Dendritic cell treated with granulocyte-macrophage colony-stimulating factor and Interleukin-4, amounts not matched to agents 40 ng/mL and 50 ng/mL, for 4 days (primary cell): ENCODE data around the gene PPP1R26.

ENCODE experiments used
- H3K27ac Mint-ChIP-seq: one replicate; pipeline ENCODE4 v1.8.0; 2022; ENCODE audit warnings: mild to moderate bottlenecking, mixed read lengths
- H3K27me3 Mint-ChIP-seq: one replicate; pipeline ENCODE4 v1.8.0; 2022; ENCODE audit warnings: mild to moderate bottlenecking, mixed read lengths
- H3K36me3 Mint-ChIP-seq: one replicate; pipeline ENCODE4 v1.8.0; 2022; ENCODE audit warnings: low read depth, mixed read lengths
- H3K4me1 Mint-ChIP-seq: one replicate; pipeline ENCODE4 v1.8.0; 2022; ENCODE audit warnings: low read depth, mixed read lengths
- H3K4me3 Mint-ChIP-seq: one replicate; pipeline ENCODE4 v1.8.0; 2022; ENCODE audit warnings: mild to moderate bottlenecking, moderate library complexity, mixed read lengths
- H3K9me3 Mint-ChIP-seq: one replicate; pipeline ENCODE4 v1.8.0; 2022; ENCODE audit warnings: mixed read lengths
- intact Hi-C: fragments of 100-400 bp; cut with micrococcal nuclease; formaldehyde crosslinking; loops from one replicate; pipeline ENCODE4 v1.15.0; 2022

The PPP1R26 gene

GRCh38 chr9:135474915-135475314, 4.7 kb upstream of the PPP1R26 start:
- Mint-ChIP-seq H3K9me3 (no peaks in the 10 kb centered on the region), H3K27me3 (peaks cover 29% of the 10 kb centered on the region), H3K36me3 (no peaks in the 10 kb centered on the region), H3K4me3 (no peak overlapping the region), H3K4me1 (peaks cover 5% of the 10 kb centered on the region), H3K27ac (no peak overlapping the region)
- intact Hi-C loops, result no loop called here

- Mint-ChIP-seq H3K27me3 (peaks cover 33% of the 10 kb centered on the region), H3K36me3 (no peaks in the 10 kb centered on the region), H3K27ac (no peak overlapping the region), H3K9me3 (no peaks in the 10 kb centered on the region), H3K4me3 (no peak overlapping the region), H3K4me1 (peaks cover 12% of the 10 kb centered on the region)
- intact Hi-C loops, result no loop called here
These were observed 2.8 kb upstream of the PPP1R26 start for GRCh38 chr9:135476561-135477355.

- Mint-ChIP-seq H3K27me3 (peaks cover 32% of the 10 kb centered on the region), H3K4me3 (no peak overlapping the region), H3K36me3 (peaks cover 5% of the 10 kb centered on the region), H3K9me3 (no peaks in the 10 kb centered on the region), H3K4me1 (peaks cover 12% of the 10 kb centered on the region), H3K27ac (peak overlapping the region; percentile 85)
- intact Hi-C loops, result no loop called here
These were observed 1.4 kb upstream of the PPP1R26 start for GRCh38 chr9:135478191-135478590.

- peaks cover 31% of the 10 kb centered on the region for H3K27me3 Mint-ChIP-seq
- peaks cover 12% of the 10 kb centered on the region for H3K36me3 Mint-ChIP-seq
- peaks cover 12% of the 10 kb centered on the region for H3K4me1 Mint-ChIP-seq
- intact Hi-C loops, result no loop called here
- no peaks in the 10 kb centered on the region for H3K9me3 Mint-ChIP-seq
- H3K4me3 Mint-ChIP-seq, result peak overlapping the region; percentile 91
- peak overlapping the region; percentile 85 for H3K27ac Mint-ChIP-seq
These were observed 633 bp upstream of the PPP1R26 start for GRCh38 chr9:135478829-135479468.

- Mint-ChIP-seq H3K27me3 (peaks cover 27% of the 10 kb centered on the region), H3K36me3 (peaks cover 26% of the 10 kb centered on the region), H3K4me1 (peaks cover 12% of the 10 kb centered on the region), H3K27ac (no peak overlapping the region), H3K4me3 (peak overlapping the region; percentile 82), H3K9me3 (no peaks in the 10 kb centered on the region)
- intact Hi-C loops, result no loop called here
These were observed 723 bp downstream of the PPP1R26 start for GRCh38 chr9:135480071-135480939.

- no peak overlapping the region for H3K27ac Mint-ChIP-seq
- H3K9me3 Mint-ChIP-seq, result no peaks in the 10 kb centered on the region
- H3K4me3 Mint-ChIP-seq, result peak overlapping the region; percentile 82
- H3K27me3 Mint-ChIP-seq, result peaks cover 21% of the 10 kb centered on the region
- peaks cover 32% of the 10 kb centered on the region for H3K36me3 Mint-ChIP-seq
- intact Hi-C loops, result no loop called here
- peaks cover 12% of the 10 kb centered on the region for H3K4me1 Mint-ChIP-seq
These were observed 1.3 kb downstream of the PPP1R26 start for GRCh38 chr9:135480940-135481310.

- Mint-ChIP-seq H3K27me3 (peaks cover 20% of the 10 kb centered on the region), H3K4me3 (no peak overlapping the region), H3K9me3 (no peaks in the 10 kb centered on the region), H3K36me3 (peaks cover 45% of the 10 kb centered on the region), H3K4me1 (peaks cover 12% of the 10 kb centered on the region), H3K27ac (no peak overlapping the region)
- intact Hi-C loops, result no loop called here
These were observed 2.6 kb downstream of the PPP1R26 start for GRCh38 chr9:135482015-135482754.

GRCh38 chr9:135484460-135485277, 5.1 kb downstream of the PPP1R26 start:
- no peak overlapping the region for H3K27ac Mint-ChIP-seq
- H3K27me3 Mint-ChIP-seq, result peaks cover 8% of the 10 kb centered on the region
- no peaks in the 10 kb centered on the region for H3K9me3 Mint-ChIP-seq
- H3K4me1 Mint-ChIP-seq, result peaks cover 7% of the 10 kb centered on the region
- peaks cover 69% of the 10 kb centered on the region for H3K36me3 Mint-ChIP-seq
- H3K4me3 Mint-ChIP-seq, result no peak overlapping the region
- intact Hi-C loops, result no loop called here

GRCh38 chr9:135485385-135485784, 5.8 kb downstream of the PPP1R26 start:
- no peak overlapping the region for H3K27ac Mint-ChIP-seq
- intact Hi-C loops, result no loop called here
- H3K36me3 Mint-ChIP-seq, result peaks cover 69% of the 10 kb centered on the region
- H3K9me3 Mint-ChIP-seq, result no peaks in the 10 kb centered on the region
- peaks cover 8% of the 10 kb centered on the region for H3K27me3 Mint-ChIP-seq
- H3K4me3 Mint-ChIP-seq, result no peak overlapping the region
- H3K4me1 Mint-ChIP-seq, result peaks cover 7% of the 10 kb centered on the region

GRCh38 chr9:135485832-135486231, 6.2 kb downstream of the PPP1R26 start:
- intact Hi-C loops, result no loop called here
- peaks cover 69% of the 10 kb centered on the region for H3K36me3 Mint-ChIP-seq
- no peak overlapping the region for H3K4me3 Mint-ChIP-seq
- H3K9me3 Mint-ChIP-seq, result no peaks in the 10 kb centered on the region
- no peak overlapping the region for H3K27ac Mint-ChIP-seq
- H3K27me3 Mint-ChIP-seq, result peaks cover 4% of the 10 kb centered on the region
- peaks cover 3% of the 10 kb centered on the region for H3K4me1 Mint-ChIP-seq

GRCh38 chr9:135486267-135487065, 6.9 kb downstream of the PPP1R26 start:
- no peak overlapping the region for H3K4me3 Mint-ChIP-seq
- H3K27ac Mint-ChIP-seq, result no peak overlapping the region
- no peaks in the 10 kb centered on the region for H3K27me3 Mint-ChIP-seq
- no peaks in the 10 kb centered on the region for H3K9me3 Mint-ChIP-seq
- no peaks in the 10 kb centered on the region for H3K4me1 Mint-ChIP-seq
- H3K36me3 Mint-ChIP-seq, result peaks cover 75% of the 10 kb centered on the region
- intact Hi-C loops, result no loop called here

- no peaks in the 10 kb centered on the region for H3K27me3 Mint-ChIP-seq
- peaks cover 78% of the 10 kb centered on the region for H3K36me3 Mint-ChIP-seq
- no peaks in the 10 kb centered on the region for H3K9me3 Mint-ChIP-seq
- H3K4me3 Mint-ChIP-seq, result no peak overlapping the region
- intact Hi-C loops, result no loop called here
- H3K4me1 Mint-ChIP-seq, result no peaks in the 10 kb centered on the region
- H3K27ac Mint-ChIP-seq, result no peak overlapping the region
These were observed 7.9 kb downstream of the PPP1R26 start for GRCh38 chr9:135487281-135488012.
